Activated CD4-positive, alpha-beta T cell treated with anti-CD3 and anti-CD28 coated beads, Interleukin-2, amount 50 U/mL, for 48 hours (primary cell): ENCODE data around the gene OGFRL1.

ENCODE experiments used
- DNase-seq, 2 experiments: peaks; one replicate each; pipeline ENCODE4 v3.0.0-alpha.2; 2020

OGFRL1 gene

GRCh38 chr6:71335544-71335943 lies 46.9 kb downstream of the OGFRL1 start:
- DNase-seq: no peak

- no peak for DNase-seq
Measured at GRCh38 chr6:71336901-71337300, 48.3 kb downstream of the OGFRL1 start.

- no peak for DNase-seq
Measured at GRCh38 chr6:71338540-71339316, 50.1 kb downstream of the OGFRL1 start.

- DNase-seq: no peak
Measured at GRCh38 chr6:71342772-71343171, 54.2 kb downstream of the OGFRL1 start.

- DNase-seq: no peak
Measured at GRCh38 chr6:71345476-71346333, 57.1 kb downstream of the OGFRL1 start.

GRCh38 chr6:71346334-71346694 lies 57.7 kb downstream of the OGFRL1 start:
- DNase-seq: no peak

GRCh38 chr6:71347119-71347518 lies 58.5 kb downstream of the OGFRL1 start:
- DNase-seq: no peak

GRCh38 chr6:71349395-71349794 lies 60.8 kb downstream of the OGFRL1 start:
- no peak for DNase-seq

GRCh38 chr6:71349976-71350615 lies 61.5 kb downstream of the OGFRL1 start:
- no peak for DNase-seq

- DNase-seq: no peak
Measured at GRCh38 chr6:71351190-71351589, 62.6 kb downstream of the OGFRL1 start.
